Measurements from ENCODE around the gene TTC7B.

Gene TTC7B

GRCh38 chr14:90587918-90588317 lies 228.3 kb downstream of the TTC7B start:
- DNase-seq = no peak

GRCh38 chr14:90587252-90587910 lies 228.8 kb downstream of the TTC7B start:
- DNase-seq = no peak

- DNase-seq = no peak
Observed at GRCh38 chr14:90585106-90585505, 231.1 kb downstream of the TTC7B start.

GRCh38 chr14:90583916-90584605 lies 232.2 kb downstream of the TTC7B start:
- DNase-seq = no peak

- no peak for DNase-seq
Observed at GRCh38 chr14:90583427-90583826, 232.8 kb downstream of the TTC7B start.

GRCh38 chr14:90582166-90582565 lies 234.1 kb downstream of the TTC7B start:
- no peak for DNase-seq

GRCh38 chr14:90581745-90582144 lies 234.5 kb downstream of the TTC7B start:
- no peak for DNase-seq

- peak; percentile 58 for DNase-seq
Observed at GRCh38 chr14:90580377-90581335, 235.6 kb downstream of the TTC7B start.

- DNase-seq = no peak
Observed at GRCh38 chr14:90579816-90580215, 236.4 kb downstream of the TTC7B start.

- no peak for DNase-seq
Observed at GRCh38 chr14:90579088-90579487, 237.1 kb downstream of the TTC7B start.

- peak; percentile 12 for DNase-seq
Observed at GRCh38 chr14:90578283-90578985, 237.8 kb downstream of the TTC7B start.

GRCh38 chr14:90577661-90578282 lies 238.5 kb downstream of the TTC7B start:
- no peak for DNase-seq

- DNase-seq = no peak
Observed at GRCh38 chr14:90576981-90577660, 239.1 kb downstream of the TTC7B start.

GRCh38 chr14:90576581-90576980 lies 239.6 kb downstream of the TTC7B start:
- DNase-seq = no peak

- no peak for DNase-seq
Observed at GRCh38 chr14:90575781-90576180, 240.4 kb downstream of the TTC7B start.

GRCh38 chr14:90575336-90575735 lies 240.9 kb downstream of the TTC7B start:
- no peak for DNase-seq

GRCh38 chr14:90574188-90575131 lies 241.8 kb downstream of the TTC7B start:
- DNase-seq = peak; percentile 76

- peak; percentile 18 for DNase-seq
Observed at GRCh38 chr14:90573385-90574105, 242.7 kb downstream of the TTC7B start.

GRCh38 chr14:90572441-90573150 lies 243.6 kb downstream of the TTC7B start:
- DNase-seq = no peak
